ENCODE measurements around the gene C5AR2. TPM values are rescaled to one million over a fixed set of nuclear protein-coding genes. Genes with fewer than 3 reads are reported as not detected.
A peak's percentile ranks its signal among the peaks of the same experiment; 100 is the strongest.

The C5AR2 gene
- total RNA-seq, 1 donor from 2014 or later = 6.4 TPM

DNA sequence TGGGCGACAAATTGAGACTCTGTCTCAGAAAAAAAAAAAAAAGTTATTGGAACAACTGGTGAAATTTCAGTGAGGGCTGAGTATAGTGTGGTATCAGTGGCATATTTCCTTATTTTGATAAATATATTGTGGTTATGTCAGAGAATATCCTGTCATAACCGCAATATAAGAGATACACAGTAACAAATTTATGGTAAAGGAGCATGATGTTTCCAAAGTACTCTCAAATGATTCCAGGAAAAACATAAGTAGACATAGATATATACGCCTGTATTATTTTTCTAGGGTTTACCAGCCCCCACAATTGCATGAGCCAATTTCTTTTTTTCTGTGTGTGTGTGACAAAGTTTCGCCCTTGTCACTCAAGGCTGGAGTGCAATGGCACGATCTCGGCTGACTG, 28.0 kb upstream of the C5AR2 start:
- Histone ChIP-seq H3K27ac (no peak overlapping the region), H3K4me1 (no peaks in the 10 kb centered on the region), H3K27me3 (ENCODE audit: low read depth) (no peaks in the 10 kb centered on the region), H3K36me3 (no peaks in the 10 kb centered on the region), H3K9me3 (no peaks in the 10 kb centered on the region), H3K4me3 (no peak overlapping the region)
- ATAC-seq (no peak), DNase-seq (no peak)
- intact Hi-C loops (cut with DNase I) = no loop called here
- TF ChIP-seq CTCF (IDR thresholded peaks at IDR 0.05) = no peak

- no peaks in the 10 kb centered on the region for H3K4me1 ChIP-seq
- no peak overlapping the region for H3K27ac ChIP-seq
- H3K4me3 ChIP-seq = no peak overlapping the region
- peak; percentile 78 to 86 for ATAC-seq
- H3K9me3 ChIP-seq = no peaks in the 10 kb centered on the region
- peak; percentile 74 for DNase-seq
- peak; percentile 93 for TF ChIP-seq CTCF (IDR thresholded peaks at IDR 0.05)
- intact Hi-C loops (cut with DNase I) = no loop called here
- no peaks in the 10 kb centered on the region for H3K36me3 ChIP-seq
- H3K27me3 ChIP-seq (ENCODE audit: low read depth) = no peaks in the 10 kb centered on the region
Observed at GRCh38 chr19:47305309-47305751, 26.6 kb upstream of the C5AR2 start.

DNA sequence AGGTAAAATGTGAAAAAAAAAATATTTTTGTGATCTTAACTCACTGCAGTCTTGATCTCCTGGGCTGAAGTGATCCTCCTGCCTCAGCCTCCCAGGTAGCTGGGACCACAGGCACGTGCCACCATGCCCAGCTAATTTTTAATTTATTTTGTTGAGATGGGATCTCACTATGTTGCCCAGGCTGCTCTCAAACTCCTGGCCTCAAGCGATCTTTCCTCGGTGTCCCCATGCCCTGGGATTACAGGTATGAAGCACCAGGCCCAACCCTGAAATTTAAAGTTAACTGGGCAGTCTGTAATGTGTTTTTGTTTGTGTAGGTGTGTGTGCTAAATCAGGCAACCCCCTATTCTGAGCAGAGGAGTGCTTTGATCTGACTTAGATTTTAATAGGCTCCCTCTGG, 25.7 kb upstream of the C5AR2 start:
- Histone ChIP-seq H3K4me1 (no peaks in the 10 kb centered on the region), H3K9me3 (no peaks in the 10 kb centered on the region), H3K27ac (no peak overlapping the region), H3K36me3 (no peaks in the 10 kb centered on the region), H3K27me3 (ENCODE audit: low read depth) (no peaks in the 10 kb centered on the region), H3K4me3 (no peak overlapping the region)
- intact Hi-C loops (cut with DNase I) = no loop called here
- DNase-seq (no peak), ATAC-seq (no peak)
- no peak for TF ChIP-seq CTCF (IDR thresholded peaks at IDR 0.05)

- Histone ChIP-seq H3K9me3 (no peaks in the 10 kb centered on the region), H3K36me3 (no peaks in the 10 kb centered on the region), H3K4me3 (no peak overlapping the region), H3K4me1 (peaks cover 10% of the 10 kb centered on the region), H3K27ac (peak overlapping the region; percentile 36), H3K27me3 (ENCODE audit: low read depth) (peaks cover 7% of the 10 kb centered on the region)
- DNase-seq = no peak
- no peak for TF ChIP-seq CTCF (IDR thresholded peaks at IDR 0.05)
- intact Hi-C loops (cut with DNase I) = no loop called here
- ATAC-seq = no peak
Observed at GRCh38 chr19:47309038-47309437, 22.9 kb upstream of the C5AR2 start.

- DNase-seq (peak; percentile 73), ATAC-seq (peak; percentile 51 to 73)
- intact Hi-C loops (cut with DNase I) = no loop called here
- H3K36me3 ChIP-seq = no peaks in the 10 kb centered on the region
- peaks cover 7% of the 10 kb centered on the region for H3K27me3 ChIP-seq (ENCODE audit: low read depth)
- H3K27ac ChIP-seq = peak within 1 kb of the TSS; percentile 67
- TF ChIP-seq CTCF (IDR thresholded peaks at IDR 0.05) = no peak
- H3K4me1 ChIP-seq = peaks cover 10% of the 10 kb centered on the region
- H3K4me3 ChIP-seq = peak within 1 kb of the TSS; percentile 46
- no peaks in the 10 kb centered on the region for H3K9me3 ChIP-seq
Observed at GRCh38 chr19:47309608-47310007, 22.4 kb upstream of the C5AR2 start, which contains the start of gene C5AR1. Gene C5AR1, plus strand, starts transcription at chr19:47309861. Its CDS starts 35 bp downstream, at chr19:47309896.

DNA sequence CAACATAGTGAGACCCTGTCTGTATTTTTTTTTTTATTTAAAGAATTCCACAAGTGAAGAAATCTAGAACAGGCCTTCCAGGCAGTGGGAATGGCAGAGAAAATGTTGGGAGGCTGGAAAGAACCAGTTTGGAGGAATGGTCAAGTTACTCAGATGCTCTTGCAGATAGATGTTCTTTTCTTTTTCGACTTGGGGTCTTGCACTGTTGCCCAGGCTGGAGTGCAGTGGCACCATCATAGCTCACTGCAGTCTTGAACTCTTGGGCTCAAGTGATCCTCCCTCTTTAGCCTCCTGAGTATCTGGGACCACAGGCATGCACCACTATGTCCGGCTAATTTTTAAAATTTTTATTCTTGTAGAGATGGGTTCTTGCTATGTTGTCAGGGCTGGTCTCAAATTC, 21.7 kb upstream of the C5AR2 start:
- no peak for DNase-seq
- H3K27ac ChIP-seq = peak overlapping the region; percentile 67
- H3K27me3 ChIP-seq (ENCODE audit: low read depth) = peaks cover 7% of the 10 kb centered on the region
- peak overlapping the region; percentile 46 for H3K4me3 ChIP-seq
- no peak for ATAC-seq
- no peak for TF ChIP-seq CTCF (IDR thresholded peaks at IDR 0.05)
- H3K9me3 ChIP-seq = no peaks in the 10 kb centered on the region
- H3K36me3 ChIP-seq = no peaks in the 10 kb centered on the region
- intact Hi-C loops (cut with DNase I) = no loop called here
- peaks cover 10% of the 10 kb centered on the region for H3K4me1 ChIP-seq

All from lower lobe of right lung (tissue), 2 donors.